Medulla oblongata (tissue), 1 donor: ENCODE measurements around the gene HOXA6.

Source experiments
- DNase-seq: peaks from one replicate; pipeline ENCODE4 v3.0.0-alpha.2; 2015; ENCODE audit errors: extremely low spot score

The HOXA6 gene

DNA sequence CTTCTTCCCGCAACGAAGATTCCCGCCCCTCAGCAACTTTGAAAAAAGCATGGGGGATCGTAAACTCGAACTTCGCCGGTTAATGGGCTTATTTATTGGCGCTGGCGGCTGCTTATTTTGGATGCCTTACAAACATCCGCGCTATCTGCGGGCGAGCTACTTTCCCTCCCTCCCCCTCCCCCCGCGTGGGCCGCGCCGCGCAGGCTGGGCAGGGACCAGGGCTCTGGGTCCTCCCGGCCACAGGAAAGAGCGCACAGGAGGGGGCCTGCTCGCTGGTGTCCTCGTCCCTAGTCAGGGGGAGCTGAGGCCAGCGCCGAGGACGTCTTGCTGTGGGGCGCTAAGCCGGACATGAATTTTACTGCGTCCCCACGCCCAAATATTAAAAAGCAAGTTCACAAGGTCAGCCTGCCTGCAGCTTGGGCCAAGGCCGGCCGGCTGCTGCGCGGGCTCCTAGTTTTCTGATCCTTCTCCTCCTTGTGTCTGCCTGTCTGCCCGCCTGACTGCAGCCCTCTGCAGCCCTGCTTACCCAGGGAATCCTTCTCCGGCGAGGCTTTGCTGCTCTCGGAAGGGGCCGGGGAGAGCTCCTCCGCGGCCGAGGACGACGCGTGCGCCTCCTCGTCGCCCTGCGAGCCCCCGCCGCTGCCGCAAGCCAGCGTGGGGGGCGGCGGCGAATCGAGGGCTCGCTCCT, 25.4 kb upstream of the HOXA6 start:
- DNase-seq: no peak

DNA sequence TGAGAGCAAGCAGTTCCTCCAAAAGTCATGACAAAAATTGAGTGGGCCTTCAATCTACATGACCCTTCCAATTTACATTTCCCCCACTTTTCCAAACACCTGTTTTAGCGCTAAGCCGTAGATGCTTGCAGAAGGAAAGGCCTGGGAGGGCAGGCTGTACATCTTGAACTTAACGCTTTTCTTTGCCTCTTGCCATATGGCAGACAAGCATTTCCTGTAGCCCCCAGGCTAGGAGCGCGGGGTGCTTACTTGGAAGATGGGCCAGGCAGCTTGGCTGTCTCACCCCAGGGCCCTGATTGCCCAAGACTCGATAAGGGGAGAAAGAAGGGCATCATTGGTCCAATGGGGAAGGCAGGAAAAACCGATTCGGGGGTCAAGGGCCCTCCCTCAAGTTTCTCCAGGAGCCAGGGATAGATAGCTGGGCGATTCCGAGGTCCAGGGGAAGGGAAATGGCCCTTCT, 24.8 kb upstream of the HOXA6 start:
- DNase-seq: no peak

DNA sequence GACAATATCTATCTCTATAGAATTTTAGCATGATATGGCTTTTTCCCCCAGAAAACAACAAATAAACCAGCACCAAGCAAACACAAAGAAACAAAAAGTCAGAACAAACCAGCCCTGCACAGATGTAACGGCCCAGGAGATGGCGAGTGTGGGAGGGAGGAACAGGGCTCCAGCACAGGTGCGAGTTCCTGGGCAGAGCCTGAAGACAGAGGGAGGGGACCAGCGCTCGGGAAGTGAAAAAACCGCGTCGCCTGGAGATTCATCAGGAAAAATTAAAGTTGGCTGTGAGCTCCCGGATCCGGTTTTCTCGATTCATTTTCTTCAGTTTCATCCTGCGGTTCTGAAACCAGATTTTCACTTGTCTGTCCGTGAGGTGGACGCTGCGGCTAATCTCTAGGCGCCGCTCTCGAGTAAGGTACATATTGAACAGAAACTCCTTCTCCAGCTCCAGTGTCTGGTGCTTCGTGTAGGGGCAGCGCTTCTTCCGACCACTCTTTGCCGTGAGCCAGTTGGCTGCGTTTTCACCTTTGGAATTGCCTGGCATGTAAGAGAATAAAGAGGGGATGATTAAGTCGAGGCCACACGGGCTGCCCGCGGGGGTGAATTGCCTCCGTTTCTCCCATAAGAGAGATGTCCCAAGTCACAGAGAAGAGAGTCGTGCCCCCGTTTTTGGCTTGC, 24.2 kb upstream of the HOXA6 start:
- DNase-seq: no peak

DNA sequence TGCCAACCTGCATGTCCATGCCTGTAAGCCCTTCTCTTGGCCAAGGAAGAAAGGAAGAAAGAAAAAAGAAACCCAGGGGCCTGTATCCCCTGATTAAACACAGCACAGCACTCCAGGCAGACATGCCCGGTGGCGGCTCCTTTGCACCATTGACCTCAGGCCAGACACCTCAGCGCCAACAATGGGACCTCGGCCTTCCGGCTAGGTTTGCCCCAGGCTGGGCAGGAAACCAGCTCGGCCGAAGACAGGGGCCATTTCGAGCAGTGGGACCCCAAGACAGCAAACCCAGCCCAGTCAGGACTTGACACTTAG, 23.7 kb upstream of the HOXA6 start:
- no peak for DNase-seq

DNA sequence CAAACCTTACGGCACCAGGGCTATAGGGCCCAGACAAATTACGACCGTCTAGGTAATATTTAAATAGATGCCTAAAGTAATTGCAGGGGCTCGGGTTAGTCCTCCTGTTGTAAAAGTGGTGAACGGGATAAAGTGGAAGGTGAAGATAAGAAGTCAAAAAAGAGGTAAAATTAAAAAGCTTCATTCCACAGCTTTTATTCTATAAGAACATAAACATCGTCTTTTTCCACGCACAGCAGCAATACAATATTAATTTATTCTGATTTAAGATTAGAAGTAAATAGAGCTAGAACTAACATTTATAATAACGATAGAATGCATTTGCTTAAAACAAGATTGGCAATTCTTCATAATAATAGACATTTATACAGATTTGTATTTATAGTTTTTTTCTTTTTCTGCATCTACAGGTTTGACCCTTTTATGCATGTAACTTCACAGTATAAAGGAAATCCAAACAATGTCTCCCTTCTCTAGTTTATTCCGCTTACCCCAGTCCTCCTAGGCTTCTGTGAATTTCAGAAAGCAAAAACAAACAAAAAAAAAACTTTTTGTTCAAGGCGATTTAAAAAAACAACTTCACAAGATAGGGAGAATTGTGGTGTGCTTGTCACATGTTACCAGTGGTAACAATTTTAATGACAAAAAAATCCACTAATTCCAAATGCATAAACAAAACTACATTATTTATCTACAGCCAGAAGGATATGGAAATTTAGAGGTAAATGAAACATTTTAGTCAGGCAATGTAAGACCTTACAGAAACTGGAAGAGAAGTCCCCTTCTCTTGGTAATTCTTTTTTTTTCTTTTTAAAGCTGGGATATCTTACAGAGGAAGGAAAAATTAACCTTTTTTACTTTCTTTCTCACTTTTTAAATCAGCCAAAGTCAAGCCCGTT, 23.1 kb upstream of the HOXA6 start:
- no peak for DNase-seq

DNA sequence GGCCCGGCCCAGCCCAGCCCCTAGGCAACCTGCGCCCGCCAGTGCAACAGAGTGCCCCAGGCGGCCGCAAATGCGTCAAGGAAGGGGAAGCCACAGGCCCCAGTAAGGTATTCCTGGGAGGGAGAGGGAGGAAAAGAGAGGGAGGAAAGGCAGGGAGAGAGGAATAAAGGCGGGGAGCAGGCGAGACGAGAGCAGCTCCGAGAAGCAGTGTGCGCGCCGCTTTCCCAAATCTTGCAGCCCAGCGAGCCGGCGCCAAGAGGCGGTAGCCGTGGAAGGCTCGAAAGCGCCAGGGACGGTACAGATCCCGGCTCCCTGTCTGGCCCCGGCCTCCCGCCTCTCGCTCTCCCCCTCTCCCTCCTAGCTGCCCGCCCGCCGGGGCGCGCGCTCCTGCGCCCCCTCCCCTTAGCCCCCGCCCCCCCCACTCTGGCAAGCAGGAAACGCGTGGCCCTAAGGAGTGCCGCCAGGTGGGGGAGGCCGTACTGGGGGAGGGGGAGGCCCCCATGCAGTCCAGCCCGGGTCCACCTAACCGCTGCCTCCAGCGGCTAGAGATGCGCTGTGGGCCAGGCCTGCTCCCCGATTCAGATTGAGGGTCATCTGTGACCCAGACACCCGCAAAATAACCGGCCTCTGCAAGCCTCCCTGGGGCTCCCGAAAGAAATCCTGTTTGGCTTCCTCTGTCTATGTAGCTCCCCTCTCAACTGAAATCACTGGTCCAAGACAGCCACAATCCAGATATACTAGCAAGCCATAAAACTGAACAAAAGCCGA, 22.3 kb upstream of the HOXA6 start:
- DNase-seq: no peak

DNA sequence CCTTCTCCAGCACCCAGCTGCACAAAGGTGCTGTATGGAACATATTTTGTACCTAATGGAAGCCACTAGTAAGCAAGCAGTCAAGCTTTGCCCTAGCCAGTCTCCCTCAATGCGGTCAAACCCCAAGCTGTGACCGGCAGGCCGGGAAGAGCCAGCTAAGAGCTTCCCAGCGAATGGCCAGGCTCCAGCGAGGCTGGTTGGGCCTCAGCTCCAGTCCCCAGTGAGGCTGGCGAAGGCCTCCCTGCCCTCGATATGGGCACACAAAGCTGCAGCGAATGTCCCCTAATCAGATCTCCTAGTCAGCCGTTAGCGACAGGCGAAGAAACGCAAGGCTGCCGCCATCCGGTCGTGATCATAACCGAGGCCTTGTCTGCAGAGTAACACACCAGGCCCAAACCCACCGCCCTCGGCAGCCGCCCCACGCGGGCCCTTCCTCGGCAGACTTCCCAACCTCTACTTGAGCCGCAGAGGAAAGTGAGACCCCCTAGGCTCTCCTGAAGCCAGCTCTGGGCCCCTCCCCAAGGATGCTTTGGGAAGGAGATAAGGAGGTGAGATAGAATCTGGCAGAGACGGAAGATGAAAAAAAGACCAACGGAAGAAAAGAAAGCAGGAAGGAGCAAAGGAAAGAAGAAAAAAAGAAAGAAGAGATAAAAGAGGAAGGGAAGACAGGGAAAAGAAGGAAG, 20.8 kb upstream of the HOXA6 start:
- DNase-seq: no peak

GRCh38 chr7:27167916-27168264, 20.3 kb upstream of the HOXA6 start:
- no peak for DNase-seq

DNA sequence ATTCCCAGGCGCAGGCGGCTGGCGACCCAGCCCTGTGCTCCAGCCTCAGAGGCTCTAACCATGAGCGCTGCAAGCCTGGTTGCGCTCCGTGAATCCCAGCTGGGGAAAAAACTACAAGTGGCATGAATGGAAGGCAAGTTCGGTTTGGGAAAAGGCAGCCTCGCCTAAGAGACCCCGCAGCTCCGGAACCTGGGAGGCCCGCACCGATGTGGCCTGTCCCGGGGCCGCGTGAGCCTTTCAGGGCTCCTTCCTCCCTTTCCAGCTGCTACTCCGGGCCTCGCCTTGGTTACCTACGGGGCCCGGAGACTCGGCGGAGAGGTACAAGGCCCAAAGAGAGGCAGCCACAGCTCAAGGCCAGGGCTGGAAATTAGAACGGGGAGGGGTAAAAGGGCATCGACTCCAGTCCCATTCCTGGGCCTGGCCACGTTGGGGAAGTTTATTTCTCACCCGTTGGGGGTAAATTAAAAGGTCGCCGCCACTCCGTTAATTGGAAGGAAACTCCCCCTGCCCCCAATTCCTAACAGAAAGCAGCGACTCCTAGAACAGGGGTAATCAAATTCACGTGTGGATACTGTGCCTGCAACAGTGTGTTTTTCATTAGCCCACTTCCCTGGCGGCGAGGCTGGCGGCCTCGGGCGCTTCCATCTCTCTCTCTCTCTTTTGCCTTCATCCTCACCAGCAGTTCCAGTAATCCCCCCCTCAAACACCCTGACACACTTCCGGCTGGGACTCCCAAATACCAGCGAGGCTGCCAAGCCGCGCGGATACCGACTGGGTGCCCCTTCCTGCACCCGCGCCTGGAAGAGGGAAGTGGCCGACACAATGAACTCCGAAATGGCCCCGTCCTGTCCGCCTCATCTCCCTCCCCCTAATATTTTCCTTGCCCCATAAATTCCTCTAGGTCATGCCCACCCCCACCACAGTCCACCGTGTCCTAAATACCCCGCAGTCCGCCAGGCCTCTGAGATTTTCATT, 19.2 kb upstream of the HOXA6 start:
- DNase-seq: no peak

DNA sequence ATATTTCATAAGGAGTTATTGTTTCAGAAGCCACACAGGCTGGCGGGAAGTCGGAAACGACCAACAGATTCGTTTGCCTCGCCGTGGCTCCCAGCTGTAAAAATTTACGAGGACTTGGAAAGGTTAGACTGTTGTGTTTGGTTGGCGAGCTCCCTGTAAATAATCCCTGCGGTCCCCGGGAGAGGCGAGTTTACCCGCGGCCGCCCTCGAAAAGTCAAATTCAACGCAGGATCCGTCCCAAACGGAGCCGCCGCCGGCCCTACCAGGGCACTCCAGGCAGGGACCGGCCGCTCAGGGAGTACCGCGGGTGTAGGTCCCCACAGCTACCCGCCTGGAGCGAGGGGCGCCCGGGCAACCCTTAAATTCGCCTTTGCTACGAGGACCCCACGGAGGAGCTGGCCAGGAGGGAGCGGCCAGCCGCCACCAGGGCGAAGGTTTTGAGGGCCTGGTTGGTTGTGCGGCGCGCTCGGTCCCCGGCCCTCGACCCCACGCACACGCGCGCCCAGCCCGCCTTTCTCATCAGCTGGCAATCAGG, 18.5 kb upstream of the HOXA6 start:
- no peak for DNase-seq

DNA sequence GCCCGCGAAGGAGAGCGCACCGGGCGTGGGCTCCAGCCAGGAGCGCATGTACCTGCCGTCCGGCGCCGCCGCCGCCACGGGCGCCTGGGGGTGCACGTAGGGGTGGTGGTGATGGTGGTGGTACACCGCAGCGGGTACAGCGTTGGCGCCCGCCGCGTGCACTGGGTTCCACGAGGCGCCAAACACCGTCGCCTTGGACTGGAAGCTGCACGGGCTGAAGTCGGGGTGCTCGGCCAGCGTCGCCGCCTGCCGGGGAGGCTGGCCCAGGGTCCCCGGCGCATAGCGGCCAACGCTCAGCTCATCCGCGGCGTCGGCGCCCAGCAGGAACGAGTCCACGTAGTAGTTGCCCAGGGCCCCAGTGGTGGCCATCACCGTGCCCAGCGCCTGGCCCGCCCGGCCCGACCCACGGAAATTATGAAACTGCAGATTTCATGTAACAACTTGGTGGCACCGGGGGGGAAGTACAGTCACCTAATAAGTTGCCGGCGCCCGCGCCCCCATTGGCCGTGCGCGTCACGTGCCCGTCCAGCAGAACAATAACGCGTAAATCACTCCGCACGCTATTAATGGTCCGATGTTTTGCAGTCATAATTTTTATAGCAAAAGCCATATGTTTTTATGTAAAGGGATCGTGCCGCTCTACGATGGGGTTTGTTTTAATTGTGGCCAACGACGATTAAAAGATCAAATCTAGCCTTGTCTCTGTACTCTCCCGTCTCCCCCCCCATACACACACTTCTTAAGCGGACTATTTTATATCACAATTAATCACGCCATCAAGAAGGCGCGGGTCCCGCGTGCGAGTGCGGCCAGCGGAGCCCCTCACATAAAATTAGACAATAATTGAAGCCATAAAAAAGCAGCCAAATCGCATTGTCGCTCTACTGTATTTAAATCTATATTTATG, 17.8 kb upstream of the HOXA6 start, which contains the start of gene HOXA9:
Gene HOXA9, minus strand, starts transcription at position 449 of the 907 bp plus-strand sequence. Its CDS starts 80 bp downstream, at position 369.
- no peak for DNase-seq

DNA sequence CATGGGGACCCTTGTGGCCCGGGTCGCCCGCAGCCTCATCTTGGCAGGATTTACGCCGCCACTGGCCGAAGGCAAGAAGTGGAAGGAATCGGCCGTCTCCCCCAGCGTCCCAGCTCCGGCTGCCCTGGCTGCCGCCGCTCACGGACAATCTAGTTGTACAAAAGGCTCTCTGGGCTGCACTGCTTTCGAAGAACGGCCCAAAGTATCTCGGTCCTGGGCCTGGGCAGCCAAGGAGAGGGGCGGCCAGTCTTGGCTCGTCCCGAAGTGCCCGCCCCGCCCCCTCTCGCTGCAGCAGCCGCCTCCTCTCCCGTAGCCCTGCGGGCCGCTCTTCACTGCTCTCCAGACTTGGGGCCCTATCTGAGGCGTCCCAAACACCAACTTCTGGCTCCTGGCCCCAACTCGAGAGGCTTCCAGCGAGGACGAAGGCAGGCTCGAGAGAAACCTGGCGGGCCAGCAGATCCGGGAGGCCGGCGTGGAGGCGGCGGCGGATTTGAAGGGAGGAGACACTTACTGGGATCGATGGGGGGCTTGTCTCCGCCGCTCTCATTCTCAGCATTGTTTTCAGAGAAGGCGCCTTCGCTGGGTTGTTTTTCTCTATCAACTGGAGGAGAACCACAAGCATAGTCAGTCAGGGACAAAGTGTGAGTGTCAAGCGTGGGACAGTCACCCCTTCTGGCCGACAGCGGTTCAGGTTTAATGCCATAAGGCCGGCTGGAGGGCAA, 17.0 kb upstream of the HOXA6 start:
- no peak for DNase-seq

DNA sequence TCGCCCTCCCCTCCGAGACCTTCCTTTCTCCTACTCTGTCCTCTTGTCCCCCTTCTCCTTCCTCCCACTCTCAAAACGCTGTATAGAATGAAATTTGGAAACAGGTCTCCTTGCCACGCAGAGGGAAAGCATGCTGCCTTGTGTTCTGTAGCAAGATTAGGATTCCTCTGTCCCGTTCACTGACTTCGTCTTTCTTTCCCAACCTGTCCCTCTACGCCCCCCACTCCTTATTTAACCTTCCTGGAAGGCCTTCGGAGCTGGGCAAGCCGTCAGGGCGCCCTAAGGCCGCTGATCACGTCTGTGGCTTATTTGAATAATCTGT, 16.4 kb upstream of the HOXA6 start:
- DNase-seq: no peak

DNA sequence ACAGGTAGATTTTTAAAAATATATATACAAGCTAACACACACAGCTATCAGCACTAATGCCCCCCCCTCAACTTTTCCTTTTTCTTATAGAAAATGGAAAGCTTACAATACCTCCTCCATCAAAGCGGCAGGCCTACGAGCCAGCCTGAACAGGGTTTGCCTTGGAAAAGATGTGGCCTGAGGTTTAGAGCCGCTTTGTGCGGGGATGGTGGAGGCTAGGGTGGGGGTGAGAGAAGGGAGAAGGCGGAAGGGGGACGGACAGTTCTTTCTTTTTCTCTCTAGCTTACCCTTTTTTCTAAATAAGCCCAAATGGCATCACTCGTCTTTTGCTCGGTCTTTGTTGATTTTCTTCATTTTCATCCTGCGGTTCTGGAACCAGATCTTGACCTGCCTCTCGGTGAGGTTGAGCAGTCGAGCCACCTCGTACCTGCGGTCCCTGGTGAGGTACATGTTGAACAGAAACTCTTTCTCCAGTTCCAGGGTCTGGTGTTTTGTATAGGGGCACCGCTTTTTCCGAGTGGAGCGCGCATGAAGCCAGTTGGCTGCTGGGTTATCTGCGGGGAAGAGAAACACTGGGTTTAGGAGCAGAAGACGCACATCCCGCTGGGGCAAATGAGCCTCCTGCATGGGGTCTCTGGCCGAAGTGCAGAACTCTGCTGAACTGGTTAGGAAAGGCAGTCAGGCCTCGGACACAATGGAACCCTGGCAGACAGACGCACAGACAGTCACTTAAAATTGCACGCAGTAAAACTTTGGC, 15.9 kb upstream of the HOXA6 start:
- DNase-seq: no peak

- no peak for DNase-seq
Measured at GRCh38 chr7:27162561-27163287, 15.2 kb upstream of the HOXA6 start.

GRCh38 chr7:27161721-27162560, 14.4 kb upstream of the HOXA6 start:
- DNase-seq: no peak
